ENCODE data around the gene PTPRF. TPM values are rescaled to one million over a fixed set of nuclear protein-coding genes. Genes with fewer than 3 reads are reported as not detected.

PTPRF gene
- total RNA-seq, 2 donors from 2014 or later, result 203 to 250 TPM

GRCh38 chr1:43572084-43572483 is 41.4 kb downstream of the PTPRF start:
- H3K9me3 Mint-ChIP-seq, result no peaks in the 10 kb centered on the region
- WGBS, 2 experiments (ENCODE audit: insufficient coverage in 1 of 2, insufficient read length in 1 of 2), result 95 to 100% methylated on average over 2 of the region's 2 CpGs
- H3K4me1 ChIP-seq (ENCODE audit: control insufficient read depth, insufficient read depth, low read length), result no peaks in the 10 kb centered on the region
- DNase-seq, result no peak
- no peaks in the 10 kb centered on the region for H3K27me3 Mint-ChIP-seq (ENCODE audit: insufficient read depth)
- H3K27ac Mint-ChIP-seq, result no peak overlapping the region
- H3K4me3 Mint-ChIP-seq, result no peak overlapping the region
- H3K27me3 ChIP-seq (ENCODE audit: control insufficient read depth, insufficient read depth, low read length, poor library complexity, severe bottlenecking), result no peaks in the 10 kb centered on the region
- no peak overlapping the region for H3K27ac ChIP-seq (ENCODE audit: low read depth, low read length)
- no peaks in the 10 kb centered on the region for H3K4me1 Mint-ChIP-seq
- peaks cover 37% of the 10 kb centered on the region for H3K36me3 ChIP-seq (ENCODE audit: control insufficient read depth, insufficient read depth, low read length)
- H3K4me3 ChIP-seq (ENCODE audit: low read length), result no peak overlapping the region
- H3K9me3 ChIP-seq (ENCODE audit: control insufficient read depth, low read length), result no peaks in the 10 kb centered on the region
- peaks cover 47% of the 10 kb centered on the region for H3K36me3 Mint-ChIP-seq (ENCODE audit: low read depth)
- no peak for TF ChIP-seq CTCF (conservative IDR thresholded peaks at IDR 0.05)
- H3K9ac ChIP-seq (ENCODE audit: extremely low read depth, low read length, poor library complexity, severe bottlenecking), result no peak overlapping the region

DNA sequence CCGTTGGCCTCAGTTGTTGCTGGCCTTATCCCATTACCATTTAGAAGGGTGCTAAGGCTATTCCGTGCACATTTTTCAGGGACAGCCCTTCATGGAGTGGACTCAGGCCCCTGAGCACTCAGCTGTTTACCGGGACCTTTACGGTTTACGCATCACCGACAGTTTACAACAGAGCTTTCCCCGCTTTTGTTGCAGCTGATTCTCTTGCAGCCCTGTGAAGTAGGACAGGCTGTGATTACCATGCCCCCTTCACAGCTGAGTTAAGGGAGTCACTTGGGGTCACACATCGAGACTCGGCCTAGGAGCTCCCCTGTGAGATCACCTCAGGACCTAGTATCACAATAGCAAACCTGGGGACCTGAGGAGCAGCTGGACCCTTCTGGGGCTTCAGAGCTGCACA is 41.9 kb downstream of the PTPRF start:
- Histone ChIP-seq H3K4me3 (ENCODE audit: low read length) (no peak overlapping the region), H3K4me1 (ENCODE audit: control insufficient read depth, insufficient read depth, low read length) (no peaks in the 10 kb centered on the region), H3K9ac (ENCODE audit: extremely low read depth, low read length, poor library complexity, severe bottlenecking) (no peak overlapping the region), H3K27me3 (ENCODE audit: control insufficient read depth, insufficient read depth, low read length, poor library complexity, severe bottlenecking) (no peaks in the 10 kb centered on the region), H3K36me3 (ENCODE audit: control insufficient read depth, insufficient read depth, low read length) (peaks cover 33% of the 10 kb centered on the region), H3K9me3 (ENCODE audit: control insufficient read depth, low read length) (no peaks in the 10 kb centered on the region), H3K27ac (ENCODE audit: low read depth, low read length) (peak overlapping the region; percentile 30)
- Mint-ChIP-seq H3K4me3 (no peak overlapping the region), H3K4me1 (no peaks in the 10 kb centered on the region), H3K27ac (no peak overlapping the region), H3K36me3 (ENCODE audit: low read depth) (peaks cover 47% of the 10 kb centered on the region), H3K27me3 (ENCODE audit: insufficient read depth) (no peaks in the 10 kb centered on the region), H3K9me3 (no peaks in the 10 kb centered on the region)
- no peak for TF ChIP-seq CTCF (conservative IDR thresholded peaks at IDR 0.05)
- WGBS, 2 experiments (ENCODE audit: insufficient coverage in 1 of 2, insufficient read length in 1 of 2), result 87 to 92% methylated on average over 5 to 9 of the region's 9 CpGs
- DNase-seq, result no peak

GRCh38 chr1:43573066-43573800 is 42.5 kb downstream of the PTPRF start:
- no peaks in the 10 kb centered on the region for H3K4me1 Mint-ChIP-seq

More at GRCh38 chr1:43573066-43573800, 42.5 kb downstream of the PTPRF start:
- Mint-ChIP-seq H3K36me3 (ENCODE audit: low read depth) (peaks cover 52% of the 10 kb centered on the region), H3K4me3 (no peak overlapping the region), H3K27ac (no peak overlapping the region), H3K27me3 (ENCODE audit: insufficient read depth) (no peaks in the 10 kb centered on the region), H3K9me3 (no peaks in the 10 kb centered on the region)
- H3K27ac ChIP-seq (ENCODE audit: low read depth, low read length), result peak overlapping the region; percentile 30
- 88 to 91% methylated on average over 7 to 11 of the region's 11 CpGs for WGBS, 2 experiments (ENCODE audit: insufficient coverage in 1 of 2, insufficient read length in 1 of 2)
- H3K27me3 ChIP-seq (ENCODE audit: control insufficient read depth, insufficient read depth, low read length, poor library complexity, severe bottlenecking), result no peaks in the 10 kb centered on the region
- H3K9me3 ChIP-seq (ENCODE audit: control insufficient read depth, low read length), result no peaks in the 10 kb centered on the region
- no peak for TF ChIP-seq CTCF (conservative IDR thresholded peaks at IDR 0.05)
- H3K4me3 ChIP-seq (ENCODE audit: low read length), result no peak overlapping the region
- H3K4me1 ChIP-seq (ENCODE audit: control insufficient read depth, insufficient read depth, low read length), result no peaks in the 10 kb centered on the region
- H3K36me3 ChIP-seq (ENCODE audit: control insufficient read depth, insufficient read depth, low read length), result peaks cover 30% of the 10 kb centered on the region
- no peak for DNase-seq
- no peak overlapping the region for H3K9ac ChIP-seq (ENCODE audit: extremely low read depth, low read length, poor library complexity, severe bottlenecking)
